HG03103 (cell line): Measurements from ENCODE around the gene ASIC2.
"Not testable (repeated sequence)": the region's sequence is repeated elsewhere in the genome, so short reads cannot be mapped to it uniquely, and the experiment has no call there.

Experiments used
- ATAC-seq: cut with Tn5 transposase; IDR thresholded peaks from one replicate; pipeline ENCODE4 v1.9.1; 2021; ENCODE audit warnings: low read depth; ENCODE audit not compliant: unreplicated experiment

Gene ASIC2

GRCh38 chr17:32998111-32998886 lies 294.8 kb downstream of the ASIC2 start:
- no peak for ATAC-seq

DNA sequence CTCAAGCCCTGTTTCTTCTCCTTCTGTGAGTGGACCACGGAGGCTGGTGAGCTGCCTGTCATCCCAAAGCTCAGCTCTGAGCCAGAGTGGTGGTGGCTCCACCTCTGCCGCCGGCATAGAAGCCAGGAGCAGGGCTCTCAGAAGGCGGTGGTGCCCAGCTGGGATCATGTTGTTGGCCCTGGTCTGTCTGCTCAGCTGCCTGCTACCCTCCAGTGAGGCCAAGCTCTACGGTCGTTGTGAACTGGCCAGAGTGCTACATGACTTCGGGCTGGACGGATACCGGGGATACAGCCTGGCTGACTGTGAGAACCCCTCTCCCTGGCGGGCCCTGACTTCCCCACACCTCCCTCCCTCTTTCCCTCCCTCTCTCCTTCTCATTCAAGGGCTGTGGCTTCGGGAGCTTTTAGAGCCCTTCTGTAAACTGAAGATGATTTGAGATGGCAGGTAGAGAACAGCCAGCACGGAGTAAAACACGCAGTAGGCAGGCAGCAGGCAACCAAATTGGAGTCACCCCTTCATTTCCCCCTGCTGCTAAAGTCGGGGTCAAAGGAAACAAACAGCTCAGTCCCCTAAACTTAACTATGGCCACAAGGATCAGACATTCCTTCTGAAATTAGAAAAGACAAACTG lies 297.6 kb downstream of the ASIC2 start:
- no peak for ATAC-seq

- ATAC-seq = no peak
Measured at GRCh38 chr17:32993977-32994376, 299.1 kb downstream of the ASIC2 start.

DNA sequence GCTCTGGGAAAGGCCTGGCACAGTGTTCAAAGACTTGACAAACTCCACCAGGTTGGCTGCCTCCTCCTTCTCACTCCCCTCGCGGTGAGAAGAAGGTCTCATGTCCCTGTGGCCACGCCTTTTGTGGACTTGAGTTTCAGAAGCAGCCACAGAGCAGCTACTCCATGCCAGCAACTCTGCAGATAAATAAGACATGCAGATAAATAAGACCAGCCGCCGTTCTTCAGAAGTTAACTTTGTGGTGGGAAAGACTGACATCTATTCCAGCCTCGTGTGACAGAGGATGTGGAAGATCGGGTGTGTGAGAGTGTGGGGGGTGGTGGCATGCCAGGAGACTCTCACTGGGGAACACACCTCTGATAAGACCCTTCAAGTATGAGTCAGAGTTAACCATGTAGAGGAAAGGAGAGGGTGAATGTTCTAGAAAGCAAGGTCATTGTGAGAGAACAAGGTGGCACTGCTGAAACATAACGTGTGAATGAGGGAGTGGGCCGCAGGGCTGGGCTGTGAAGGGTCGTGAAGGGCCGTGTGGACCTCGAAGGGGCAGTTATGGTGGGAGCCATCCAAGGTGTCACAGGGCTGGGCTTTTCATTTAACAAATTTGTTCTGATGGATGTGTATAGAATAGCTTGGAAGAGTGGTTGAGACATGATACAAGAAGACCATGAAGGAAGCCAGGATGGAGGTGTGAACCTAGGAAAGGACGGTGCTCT lies 300.6 kb downstream of the ASIC2 start:
- no peak for ATAC-seq

DNA sequence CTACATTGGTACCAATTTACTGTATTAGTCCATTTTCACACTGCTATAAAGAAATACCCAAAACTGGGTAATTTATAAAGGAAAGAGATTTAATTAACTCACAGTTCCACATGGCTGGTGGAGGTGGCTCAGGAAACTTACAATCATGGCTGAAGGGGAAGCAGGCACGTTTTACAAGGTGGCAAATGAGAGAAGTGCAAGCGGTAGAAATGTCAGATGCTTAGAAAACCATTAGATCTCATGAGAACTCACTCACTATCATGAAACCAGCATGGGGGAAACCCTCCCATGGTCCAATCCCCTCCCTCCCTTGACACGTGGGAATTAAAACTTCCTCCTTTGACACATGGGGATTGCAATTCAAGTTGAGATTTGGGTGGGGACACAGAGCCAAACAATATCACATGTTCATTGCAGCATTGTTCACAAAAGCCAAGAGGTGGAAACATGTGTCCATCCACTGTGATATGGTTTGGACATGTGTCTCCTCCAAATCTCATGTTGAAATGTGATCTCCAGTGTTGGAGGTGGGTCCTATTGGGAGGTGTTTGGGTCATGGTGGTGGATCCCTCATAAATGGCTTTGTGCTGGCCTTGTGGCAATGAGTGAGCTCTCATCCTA lies 304.5 kb downstream of the ASIC2 start:
- ATAC-seq = no peak

- ATAC-seq = not testable (repeated sequence)
Measured at GRCh38 chr17:32987868-32988267, 305.2 kb downstream of the ASIC2 start.

- not testable (repeated sequence) for ATAC-seq
Measured at GRCh38 chr17:32987453-32987805, 305.7 kb downstream of the ASIC2 start.

DNA sequence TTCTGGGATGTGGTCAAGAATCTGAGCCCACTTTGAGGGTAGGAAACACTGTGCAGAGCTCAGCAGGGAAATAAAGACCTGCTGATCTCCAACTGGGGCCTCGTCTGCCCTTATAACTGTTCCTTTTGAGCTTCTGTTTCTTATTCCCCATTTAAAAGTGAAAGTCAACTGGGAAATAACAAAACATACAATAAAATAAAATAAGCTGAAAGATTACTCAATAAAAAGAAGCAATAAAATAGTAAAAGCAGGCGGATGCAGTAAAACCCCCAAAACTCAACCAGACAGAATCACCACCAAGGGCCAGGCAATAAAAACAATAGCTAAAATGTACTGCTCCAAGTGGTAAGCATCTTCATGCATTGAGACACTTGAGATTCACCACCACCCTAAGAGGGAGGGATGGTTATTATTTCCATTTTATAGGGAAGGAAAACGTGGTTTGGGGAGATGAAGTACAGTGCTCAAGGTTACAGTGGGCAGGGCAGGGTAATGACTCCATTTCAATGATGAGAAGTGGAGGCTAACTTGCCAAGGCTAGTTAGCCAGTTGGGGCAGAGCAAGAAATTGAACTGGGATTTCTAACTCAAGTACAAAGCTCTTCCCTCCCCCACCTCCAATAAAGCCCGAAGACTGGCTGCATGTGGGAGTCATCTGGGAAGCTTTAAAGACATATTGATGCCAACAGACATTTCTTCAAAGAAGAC lies 307.9 kb downstream of the ASIC2 start:
- ATAC-seq = no peak

DNA sequence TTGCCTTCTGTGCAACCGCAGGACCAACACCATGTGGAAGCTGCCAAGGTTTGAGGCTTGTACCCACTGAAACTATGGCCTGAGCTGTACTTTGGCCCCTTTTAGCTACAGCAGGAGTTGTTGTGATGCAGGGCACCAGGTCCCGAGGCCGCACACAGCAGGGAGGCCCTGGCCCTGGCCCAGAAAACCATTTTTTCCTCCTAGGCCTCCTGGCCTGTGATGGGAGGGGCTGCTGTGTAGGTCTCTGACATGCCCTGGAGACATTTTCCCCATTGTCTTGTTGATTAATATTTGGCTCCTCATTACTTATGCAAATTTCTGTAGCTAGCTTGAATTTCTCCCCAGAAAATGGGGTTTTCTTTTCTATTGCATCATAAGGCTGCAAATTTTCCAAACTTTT lies 311.5 kb downstream of the ASIC2 start:
- not testable (repeated sequence) for ATAC-seq

DNA sequence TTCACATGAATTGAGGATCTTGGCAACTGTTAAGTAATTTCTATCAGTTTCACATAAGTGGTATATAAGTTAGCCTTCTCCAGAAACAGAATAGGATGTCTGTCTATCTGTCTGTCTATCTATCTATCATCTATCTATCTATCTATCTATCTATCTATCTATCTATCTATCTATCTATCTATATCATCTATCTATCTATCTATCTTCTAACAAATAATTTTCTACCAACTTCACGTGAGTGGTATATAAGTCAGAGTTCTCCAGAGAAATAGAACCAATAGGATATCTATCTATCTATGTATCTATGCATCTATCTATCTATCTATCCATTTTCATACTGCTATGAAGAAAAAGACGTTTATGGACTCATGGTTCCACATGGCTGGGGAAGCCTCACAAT lies 312.9 kb downstream of the ASIC2 start:
- no peak for ATAC-seq

DNA sequence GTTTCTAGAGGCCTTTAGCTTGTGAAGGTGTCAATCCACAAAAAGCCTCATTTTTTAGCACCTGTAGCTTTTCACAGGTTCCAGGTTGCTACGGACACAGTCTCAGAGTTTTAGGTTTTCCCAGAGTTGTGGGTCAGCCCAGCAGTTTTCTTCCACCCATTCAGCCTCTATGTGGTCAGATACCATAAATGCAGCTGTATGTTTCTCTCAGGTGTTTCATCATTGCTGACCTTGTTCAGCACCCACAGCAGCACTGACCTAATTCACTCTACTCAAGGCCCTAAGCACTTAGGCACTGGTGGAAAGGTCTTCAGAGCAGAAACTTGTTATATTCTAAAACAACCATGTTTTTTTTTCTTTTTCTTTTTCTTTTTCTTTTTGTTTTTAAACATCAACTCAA lies 316.5 kb downstream of the ASIC2 start:
- no peak for ATAC-seq

- no peak for ATAC-seq
Measured at GRCh38 chr17:32976131-32976530, 317.0 kb downstream of the ASIC2 start.

DNA sequence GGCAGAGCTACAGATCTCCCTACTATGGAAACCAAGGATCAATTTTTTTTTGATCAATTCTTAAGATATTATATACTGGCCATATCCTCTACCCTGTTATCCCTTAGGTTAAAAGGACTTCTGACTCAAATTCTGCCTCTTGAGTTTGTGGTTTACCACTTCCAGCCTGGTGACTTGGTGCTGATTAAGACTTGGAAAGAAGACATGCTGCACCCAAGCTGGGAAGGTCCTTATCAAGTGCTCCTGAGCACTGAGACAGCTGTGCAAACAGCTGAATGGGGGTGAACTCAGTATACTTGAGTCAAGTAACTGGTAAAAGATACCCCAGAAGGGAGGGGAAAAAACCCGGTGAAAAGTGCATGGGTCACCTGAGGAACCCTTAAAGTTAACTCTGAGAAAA lies 321.9 kb downstream of the ASIC2 start:
- ATAC-seq = no peak

DNA sequence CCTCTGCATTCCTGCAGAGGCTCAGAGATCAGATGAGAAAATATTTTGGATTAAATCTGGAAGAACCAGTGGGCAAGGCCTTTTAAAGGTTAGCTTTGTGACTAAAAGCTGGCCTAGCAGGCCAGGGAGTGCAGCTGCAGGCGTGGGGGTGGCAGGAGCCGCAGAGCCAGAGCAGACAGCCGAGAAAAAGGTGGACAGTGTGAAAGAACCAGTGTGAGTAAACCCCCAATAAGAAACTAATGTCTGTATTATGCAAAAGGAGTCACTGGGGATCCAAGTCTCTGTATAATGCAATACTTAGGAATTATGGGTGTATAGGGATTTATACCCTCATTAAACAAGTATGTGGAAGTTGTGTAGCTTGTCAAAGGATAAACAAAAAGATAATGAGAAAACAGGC lies 322.8 kb downstream of the ASIC2 start:
- no peak for ATAC-seq

- not testable (repeated sequence) for ATAC-seq
Measured at GRCh38 chr17:32969231-32969630, 323.9 kb downstream of the ASIC2 start.

DNA sequence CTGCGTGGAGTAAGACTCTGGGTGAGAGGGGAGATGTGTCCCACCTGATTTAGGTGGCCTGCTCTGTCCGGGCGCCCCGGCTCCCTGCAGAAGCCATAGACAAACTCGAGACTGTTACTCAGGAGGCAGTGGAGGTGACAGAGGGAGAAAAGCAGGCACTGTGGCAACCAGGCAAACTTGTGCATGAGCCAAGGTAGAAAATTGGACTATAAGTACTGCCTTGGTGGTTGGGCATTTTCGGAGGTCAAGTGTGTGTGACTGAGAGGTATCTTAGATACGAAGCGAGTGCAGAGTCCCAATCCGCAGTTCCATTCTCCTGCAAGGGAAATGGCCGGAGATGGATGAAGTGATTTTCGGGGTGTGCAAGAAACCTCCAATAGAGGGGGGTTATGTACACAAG lies 328.6 kb downstream of the ASIC2 start:
- ATAC-seq = no peak
